Mesenchymal stem cell (in vitro differentiated cells and primary cell): ENCODE data around the gene ANKRD31.

Experiments
- DNase-seq: peaks from one replicate; pipeline ENCODE4 v3.0.0-alpha.2; 2013
- H2AFZ ChIP-seq: one replicate; pipeline ENCODE4 v1.6.1; 2013; ENCODE audit warnings: low read depth, mild to moderate bottlenecking, control low read depth, inconsistent platforms, low read length, moderate library complexity
- H2AK5ac ChIP-seq: 2 replicates; pipeline ENCODE4 v1.6.1; 2013; ENCODE audit warnings: low read length, moderate library complexity, mild to moderate bottlenecking, inconsistent platforms; ENCODE audit not compliant: severe bottlenecking
- H2BK120ac ChIP-seq: one replicate; pipeline ENCODE4 v1.6.1; 2013; ENCODE audit warnings: low read depth, mild to moderate bottlenecking, inconsistent platforms, low read length, moderate library complexity
- H2BK12ac ChIP-seq, 2 experiments: one replicate each; pipeline ENCODE4 v1.6.1; 2013; ENCODE audit warnings: inconsistent platforms in 2 of 2, low read length in 2 of 2, mild to moderate bottlenecking in 2 of 2, moderate library complexity in 2 of 2, control low read depth in 1 of 2
- H2BK15ac ChIP-seq: one replicate; pipeline ENCODE4 v1.6.1; 2013; ENCODE audit warnings: mild to moderate bottlenecking, low read depth, inconsistent platforms; ENCODE audit not compliant: poor library complexity, severe bottlenecking
- H2BK5ac ChIP-seq: 2 replicates; pipeline ENCODE4 v1.6.1; 2013; ENCODE audit warnings: low read depth, mild to moderate bottlenecking, low read length, control low read depth, inconsistent platforms; ENCODE audit not compliant: poor library complexity, severe bottlenecking
- H3K14ac ChIP-seq, 2 experiments: one replicate each; pipeline ENCODE4 v1.6.1; 2013; ENCODE audit warnings: inconsistent platforms in 2 of 2, low read length in 2 of 2, control low read depth in 1 of 2, mild to moderate bottlenecking in 1 of 2, moderate library complexity in 1 of 2
- H3K18ac ChIP-seq, 2 experiments: one replicate each; pipeline ENCODE4 v1.6.1; 2013; ENCODE audit warnings: inconsistent platforms in 2 of 2, low read length in 2 of 2, control low read depth in 1 of 2, low read depth in 1 of 2, mild to moderate bottlenecking in 1 of 2
- H3K23ac ChIP-seq, 2 experiments: one replicate each; pipeline ENCODE4 v1.6.1; 2013; ENCODE audit warnings: inconsistent platforms in 2 of 2, low read length in 2 of 2, mild to moderate bottlenecking in 2 of 2, moderate library complexity in 2 of 2, control low read depth in 1 of 2
- H3K27ac ChIP-seq: 2 replicates; pipeline ENCODE4 v1.5.1; 2013; ENCODE audit warnings: mild to moderate bottlenecking, moderate library complexity, low read length, control low read depth, inconsistent platforms; ENCODE audit not compliant: poor library complexity, severe bottlenecking
- H3K27me3 ChIP-seq, 2 experiments: 2 replicates each; pipeline versions ENCODE4 v1.6.1 to v1.7.0; 2013; ENCODE audit warnings: low read length in 2 of 2, mild to moderate bottlenecking in 2 of 2, moderate library complexity in 2 of 2, control low read depth in 1 of 2, inconsistent platforms in 1 of 2; ENCODE audit not compliant: control insufficient read depth in 1 of 2, insufficient read depth in 1 of 2
- H3K36me3 ChIP-seq, 2 experiments: 2 replicates each; pipeline versions ENCODE4 v1.6.1 to v1.7.0; 2013; ENCODE audit warnings: low read length in 2 of 2, control low read depth in 1 of 2, inconsistent platforms in 1 of 2, low read depth in 1 of 2, mild to moderate bottlenecking in 1 of 2; ENCODE audit not compliant: insufficient read depth in 2 of 2, control insufficient read depth in 1 of 2
- H3K4ac ChIP-seq, 2 experiments: one replicate each; pipeline ENCODE4 v1.6.1; 2013; ENCODE audit warnings: inconsistent platforms in 2 of 2, low read length in 2 of 2, mild to moderate bottlenecking in 2 of 2, moderate library complexity in 2 of 2, control low read depth in 1 of 2, low read depth in 1 of 2
- H3K4me1 ChIP-seq: 2 replicates; pipeline ENCODE4 v1.6.1; 2013; ENCODE audit warnings: low read depth, low read length, control low read depth; ENCODE audit not compliant: control insufficient read depth, insufficient read depth
- H3K4me2 ChIP-seq: 2 replicates; pipeline ENCODE4 v1.6.1; 2013; ENCODE audit warnings: low read length, mild to moderate bottlenecking, inconsistent platforms; ENCODE audit not compliant: poor library complexity, severe bottlenecking
- H3K4me3 ChIP-seq, 2 experiments: 2 replicates each; pipeline versions ENCODE4 v1.5.1 to v1.7.0; 2013; ENCODE audit warnings: low read length in 2 of 2, mild to moderate bottlenecking in 2 of 2, control low read depth in 1 of 2, low read depth in 1 of 2; ENCODE audit not compliant: insufficient read depth in 1 of 2
- H3K79me1 ChIP-seq: replicated peaks from 2 replicates; pipeline ENCODE4 v1.6.1; 2013; ENCODE audit warnings: mild to moderate bottlenecking, control low read depth, low read length, inconsistent platforms; ENCODE audit not compliant: poor library complexity, severe bottlenecking
- H3K9ac ChIP-seq: 2 replicates; pipeline ENCODE4 v1.7.0; 2013; ENCODE audit warnings: mild to moderate bottlenecking, low read length, moderate library complexity
- H3K9me3 ChIP-seq: 2 replicates; pipeline ENCODE4 v1.7.0; 2013; ENCODE audit warnings: mild to moderate bottlenecking, low read length; ENCODE audit not compliant: control insufficient read depth
- H4K8ac ChIP-seq: one replicate; pipeline ENCODE4 v1.6.1; 2013; ENCODE audit warnings: inconsistent platforms, mild to moderate bottlenecking, low read length, moderate library complexity
- H4K91ac ChIP-seq: one replicate; pipeline ENCODE4 v1.6.1; 2013; ENCODE audit warnings: mild to moderate bottlenecking, low read length, inconsistent platforms
- WGBS: methylation state at CpG from one replicate; pipeline ENCODE4 v1.1.7; 2013; ENCODE audit warnings: mixed read lengths; 5-methylcytosine and 5-hydroxymethylcytosine counted together

Gene ANKRD31

GRCh38 chr5:75281716-75282465, 45.2 kb upstream of the ANKRD31 start:
- H3K27ac ChIP-seq: no peak overlapping the region
- H3K4me2 ChIP-seq: no peak overlapping the region
- no peak overlapping the region for H2BK5ac ChIP-seq
- H3K4ac ChIP-seq: no peak overlapping the region
- H3K4me3 ChIP-seq: no peak overlapping the region
- no peak overlapping the region for H2BK120ac ChIP-seq
- no peaks in the 10 kb centered on the region for H3K79me1 ChIP-seq
- no peaks in the 10 kb centered on the region for H3K9me3 ChIP-seq
- no peak overlapping the region for H3K23ac ChIP-seq
- H4K8ac ChIP-seq: no peak overlapping the region
- no peak overlapping the region for H3K18ac ChIP-seq
- H3K36me3 ChIP-seq: no peaks in the 10 kb centered on the region
- no peaks in the 10 kb centered on the region for H3K4me1 ChIP-seq
- no peak overlapping the region for H3K9ac ChIP-seq
- peak; percentile 3 for DNase-seq
- no peak overlapping the region for H2BK15ac ChIP-seq
- WGBS: 98% methylated on average over 4 of the region's 4 CpGs
- H4K91ac ChIP-seq: no peak overlapping the region
- H3K14ac ChIP-seq: no peak overlapping the region
- no peak overlapping the region for H2BK12ac ChIP-seq
- H2AK5ac ChIP-seq: no peak overlapping the region
- no peak overlapping the region for H2AFZ ChIP-seq
- no peaks in the 10 kb centered on the region for H3K27me3 ChIP-seq

GRCh38 chr5:75279321-75279720, 42.6 kb upstream of the ANKRD31 start:
- Histone ChIP-seq H3K23ac (no peak overlapping the region), H3K4me2 (no peak overlapping the region), H3K27ac (no peak overlapping the region), H3K27me3 (no peaks in the 10 kb centered on the region), H2BK15ac (no peak overlapping the region), H3K36me3 (no peaks in the 10 kb centered on the region), H2BK5ac (no peak overlapping the region), H4K91ac (no peak overlapping the region), H3K4me3 (no peak overlapping the region), H3K18ac (no peak overlapping the region), H3K79me1 (no peaks in the 10 kb centered on the region), H2AK5ac (no peak overlapping the region), H3K4ac (no peak overlapping the region), H2BK12ac (no peak overlapping the region), H3K4me1 (no peaks in the 10 kb centered on the region), H3K9me3 (no peaks in the 10 kb centered on the region), H4K8ac (no peak overlapping the region), H3K9ac (no peak overlapping the region), H2AFZ (no peak overlapping the region), H3K14ac (no peak overlapping the region), H2BK120ac (no peak overlapping the region)
- no peak for DNase-seq
- WGBS: 71% methylated on average over 1 of the region's 1 CpG

- no peak overlapping the region for H2BK5ac ChIP-seq
- H3K27me3 ChIP-seq: no peaks in the 10 kb centered on the region
- no peak overlapping the region for H3K4me3 ChIP-seq
- H4K91ac ChIP-seq: no peak overlapping the region
- H2AFZ ChIP-seq: no peak overlapping the region
- H3K9me3 ChIP-seq: no peaks in the 10 kb centered on the region
- no peak overlapping the region for H3K23ac ChIP-seq
- H3K36me3 ChIP-seq: no peaks in the 10 kb centered on the region
- no peak overlapping the region for H3K4ac ChIP-seq
- WGBS: 88% methylated on average over 4 of the region's 4 CpGs
- no peak overlapping the region for H3K18ac ChIP-seq
- no peak overlapping the region for H2AK5ac ChIP-seq
- H3K9ac ChIP-seq: no peak overlapping the region
- DNase-seq: no peak
- no peak overlapping the region for H2BK120ac ChIP-seq
- H4K8ac ChIP-seq: no peak overlapping the region
- H2BK12ac ChIP-seq: no peak overlapping the region
- H3K4me2 ChIP-seq: no peak overlapping the region
- H3K14ac ChIP-seq: no peak overlapping the region
- H3K27ac ChIP-seq: no peak overlapping the region
- H3K4me1 ChIP-seq: no peaks in the 10 kb centered on the region
- no peak overlapping the region for H2BK15ac ChIP-seq
- H3K79me1 ChIP-seq: no peaks in the 10 kb centered on the region
Observed at GRCh38 chr5:75277463-75277862, 40.8 kb upstream of the ANKRD31 start.

GRCh38 chr5:75275756-75276155, 39.1 kb upstream of the ANKRD31 start:
- Histone ChIP-seq H2BK15ac (no peak overlapping the region), H4K8ac (no peak overlapping the region), H3K79me1 (no peaks in the 10 kb centered on the region), H2AK5ac (no peak overlapping the region), H3K18ac (no peak overlapping the region), H2BK5ac (no peak overlapping the region), H3K27ac (no peak overlapping the region), H3K4me1 (no peaks in the 10 kb centered on the region), H3K14ac (no peak overlapping the region), H3K4me2 (no peak overlapping the region), H3K36me3 (no peaks in the 10 kb centered on the region), H2BK12ac (no peak overlapping the region), H3K9ac (no peak overlapping the region), H3K27me3 (no peaks in the 10 kb centered on the region), H3K4me3 (no peak overlapping the region), H3K23ac (no peak overlapping the region), H3K4ac (no peak overlapping the region), H2BK120ac (no peak overlapping the region), H3K9me3 (no peaks in the 10 kb centered on the region), H2AFZ (no peak overlapping the region), H4K91ac (no peak overlapping the region)
- no peak for DNase-seq
- no CpG with 5 or more reads among the region's 3 CpGs for WGBS
